ENCODE data around the gene MCM5.
"Not testable (repeated sequence)": the region's sequence is repeated elsewhere in the genome, so short reads cannot be mapped to it uniquely, and the experiment has no call there.

Gene MCM5

DNA sequence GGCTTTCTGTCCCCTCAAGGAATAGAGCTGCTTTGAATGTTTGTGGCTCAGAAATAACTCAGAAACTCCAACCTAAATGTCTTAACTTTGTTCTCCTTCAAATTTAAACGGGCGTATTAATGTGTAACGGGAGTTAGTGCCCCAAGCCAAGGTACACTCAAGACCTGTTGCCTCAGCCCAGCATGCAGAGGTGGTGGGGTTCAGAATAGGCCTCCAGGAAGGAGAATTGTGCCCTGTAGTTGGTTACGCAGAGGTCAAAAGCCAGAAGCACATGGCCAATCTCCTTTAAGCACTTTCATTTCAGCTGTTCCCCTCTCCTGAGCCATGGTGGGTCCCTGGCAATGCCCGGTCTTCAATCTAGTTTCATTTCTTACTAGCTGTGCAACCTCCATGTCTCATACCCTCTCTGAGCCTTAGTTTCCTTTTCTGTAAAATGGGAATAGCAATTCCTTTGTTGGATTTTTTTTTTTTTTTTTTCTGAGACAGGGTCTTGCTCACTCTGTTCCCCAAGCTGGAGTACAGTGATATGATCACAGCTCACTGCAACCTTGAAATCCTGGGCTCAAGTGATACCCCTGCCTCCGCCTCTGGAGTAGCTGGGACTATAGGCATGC lies 14.9 kb upstream of the MCM5 start:
- Mint-ChIP-seq H3K36me3 (no peaks in the 10 kb centered on the region), H3K27ac (no peak overlapping the region), H3K4me3 (no peak overlapping the region), H3K9me3 (no peaks in the 10 kb centered on the region), H3K27me3 (peaks cover 89% of the 10 kb centered on the region), H3K4me1 (peaks cover 12% of the 10 kb centered on the region)
- CTCF ChIA-PET = no interaction called here
- DNase-seq = no peak

DNA sequence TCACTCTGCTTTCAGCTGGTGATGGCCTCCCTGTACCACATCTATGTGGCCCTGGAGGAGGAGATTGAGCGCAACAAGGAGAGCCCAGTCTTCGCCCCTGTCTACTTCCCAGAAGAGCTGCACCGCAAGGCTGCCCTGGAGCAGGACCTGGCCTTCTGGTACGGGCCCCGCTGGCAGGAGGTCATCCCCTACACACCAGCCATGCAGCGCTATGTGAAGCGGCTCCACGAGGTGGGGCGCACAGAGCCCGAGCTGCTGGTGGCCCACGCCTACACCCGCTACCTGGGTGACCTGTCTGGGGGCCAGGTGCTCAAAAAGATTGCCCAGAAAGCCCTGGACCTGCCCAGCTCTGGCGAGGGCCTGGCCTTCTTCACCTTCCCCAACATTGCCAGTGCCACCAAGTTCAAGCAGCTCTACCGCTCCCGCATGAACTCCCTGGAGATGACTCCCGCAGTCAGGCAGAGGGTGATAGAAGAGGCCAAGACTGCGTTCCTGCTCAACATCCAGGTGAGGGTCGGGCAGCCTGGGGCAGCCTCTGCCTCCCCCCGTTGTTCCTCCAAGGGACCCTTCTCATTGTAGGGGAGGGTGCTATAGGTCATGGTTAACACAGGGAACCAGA lies 13.2 kb upstream of the MCM5 start:
- CTCF ChIA-PET = no interaction called here
- H3K4me3 Mint-ChIP-seq = no peak overlapping the region
- no peaks in the 10 kb centered on the region for H3K36me3 Mint-ChIP-seq
- peaks cover 73% of the 10 kb centered on the region for H3K27me3 Mint-ChIP-seq
- no peaks in the 10 kb centered on the region for H3K9me3 Mint-ChIP-seq
- no peak for DNase-seq
- no peak overlapping the region for H3K27ac Mint-ChIP-seq
- no peaks in the 10 kb centered on the region for H3K4me1 Mint-ChIP-seq

DNA sequence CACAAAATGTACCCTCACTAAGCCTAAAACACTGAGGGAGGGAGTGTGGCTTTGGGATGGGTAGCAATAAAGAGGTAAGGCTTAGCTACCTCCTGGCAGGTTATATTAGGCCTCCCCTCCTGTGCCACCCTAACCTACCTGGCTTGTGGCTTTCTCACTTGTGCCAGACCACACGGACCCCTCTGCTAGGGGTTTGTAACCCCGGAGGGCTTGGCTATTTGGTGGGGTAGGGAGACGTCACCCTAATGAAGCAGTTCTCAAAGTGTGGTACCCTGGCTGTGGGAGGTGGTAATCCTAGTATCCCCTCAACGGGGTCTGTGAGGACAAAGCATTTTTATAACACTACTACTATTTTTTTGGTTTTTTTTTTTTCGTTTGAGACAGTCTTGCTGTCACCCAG lies 9.0 kb upstream of the MCM5 start:
- H3K27ac Mint-ChIP-seq = no peak overlapping the region
- H3K9me3 Mint-ChIP-seq = no peaks in the 10 kb centered on the region
- DNase-seq = no peak
- no peak overlapping the region for H3K4me3 Mint-ChIP-seq
- H3K4me1 Mint-ChIP-seq = no peaks in the 10 kb centered on the region
- no peaks in the 10 kb centered on the region for H3K36me3 Mint-ChIP-seq
- peaks cover 48% of the 10 kb centered on the region for H3K27me3 Mint-ChIP-seq
- CTCF ChIA-PET = no interaction called here

DNA sequence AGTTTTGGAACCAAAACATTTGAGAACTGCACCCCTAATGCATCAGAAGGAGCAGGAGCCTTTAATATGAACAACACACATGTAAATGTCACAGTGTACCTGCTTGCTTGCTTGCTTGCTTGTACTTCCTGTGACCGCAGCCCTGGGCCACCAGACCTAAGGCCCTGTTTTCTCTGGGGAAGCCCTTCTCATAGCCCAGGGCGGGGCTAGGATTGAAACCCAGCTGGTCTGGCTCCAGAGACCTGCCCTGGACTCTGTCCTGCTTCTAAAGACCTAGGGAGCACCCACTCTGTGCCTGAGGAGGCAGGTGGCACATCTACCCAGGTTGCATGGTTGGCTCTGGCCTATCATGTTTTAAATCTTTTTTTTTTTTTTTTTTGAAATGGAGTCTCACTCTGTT lies 7.6 kb upstream of the MCM5 start:
- CTCF ChIA-PET = no interaction called here
- H3K27me3 Mint-ChIP-seq = peaks cover 37% of the 10 kb centered on the region
- no peaks in the 10 kb centered on the region for H3K4me1 Mint-ChIP-seq
- H3K4me3 Mint-ChIP-seq = no peak overlapping the region
- H3K9me3 Mint-ChIP-seq = no peaks in the 10 kb centered on the region
- H3K36me3 Mint-ChIP-seq = no peaks in the 10 kb centered on the region
- no peak overlapping the region for H3K27ac Mint-ChIP-seq
- no peak for DNase-seq

DNA sequence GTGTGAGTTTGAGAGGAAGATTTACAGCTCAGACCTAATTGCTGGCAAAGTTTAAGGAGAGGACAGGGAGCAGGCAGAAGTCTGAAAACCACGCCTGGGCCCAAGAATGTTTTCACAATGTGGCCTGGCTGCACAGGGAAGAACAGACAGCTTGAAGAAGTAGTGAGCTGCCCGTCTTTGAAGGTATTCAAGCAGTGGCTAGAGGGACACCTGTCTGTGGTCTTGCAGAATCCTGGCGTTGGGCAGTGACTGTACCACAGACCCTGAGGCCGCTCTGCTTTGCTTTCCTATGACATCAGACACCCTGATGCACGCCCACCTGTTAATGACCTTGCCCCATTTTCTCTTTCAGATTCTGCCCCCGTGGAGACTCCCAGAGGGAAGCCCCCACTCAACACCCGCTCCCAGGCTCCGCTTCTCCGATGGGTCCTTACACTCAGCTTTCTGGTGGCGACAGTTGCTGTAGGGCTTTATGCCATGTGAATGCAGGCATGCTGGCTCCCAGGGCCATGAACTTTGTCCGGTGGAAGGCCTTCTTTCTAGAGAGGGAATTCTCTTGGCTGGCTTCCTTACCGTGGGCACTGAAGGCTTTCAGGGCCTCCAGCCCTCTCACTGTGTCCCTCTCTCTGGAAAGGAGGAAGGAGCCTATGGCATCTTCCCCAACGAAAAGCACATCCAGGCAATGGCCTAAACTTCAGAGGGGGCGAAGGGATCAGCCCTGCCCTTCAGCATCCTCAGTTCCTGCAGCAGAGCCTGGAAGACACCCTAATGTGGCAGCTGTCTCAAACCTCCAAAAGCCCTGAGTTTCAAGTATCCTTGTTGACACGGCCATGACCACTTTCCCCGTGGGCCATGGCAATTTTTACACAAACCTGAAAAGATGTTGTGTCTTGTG lies 6.6 kb upstream of the MCM5 start:
- no peaks in the 10 kb centered on the region for H3K36me3 Mint-ChIP-seq
- H3K9me3 Mint-ChIP-seq = no peaks in the 10 kb centered on the region
- H3K27me3 Mint-ChIP-seq = peaks cover 30% of the 10 kb centered on the region
- H3K4me1 Mint-ChIP-seq = no peaks in the 10 kb centered on the region
- no peak overlapping the region for H3K27ac Mint-ChIP-seq
- CTCF ChIA-PET = no interaction called here
- no peak for DNase-seq
- no peak overlapping the region for H3K4me3 Mint-ChIP-seq

DNA sequence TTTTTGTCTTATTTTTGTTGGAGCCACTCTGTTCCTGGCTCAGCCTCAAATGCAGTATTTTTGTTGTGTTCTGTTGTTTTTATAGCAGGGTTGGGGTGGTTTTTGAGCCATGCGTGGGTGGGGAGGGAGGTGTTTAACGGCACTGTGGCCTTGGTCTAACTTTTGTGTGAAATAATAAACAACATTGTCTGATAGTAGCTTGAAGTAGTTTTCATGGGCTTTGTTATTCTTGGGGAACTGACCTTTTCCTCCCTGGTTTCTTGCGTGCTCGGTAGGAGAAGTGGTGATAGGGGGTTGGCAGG lies 6.0 kb upstream of the MCM5 start:
- Mint-ChIP-seq H3K4me3 (no peak overlapping the region), H3K27me3 (peaks cover 25% of the 10 kb centered on the region), H3K36me3 (no peaks in the 10 kb centered on the region), H3K27ac (no peak overlapping the region), H3K9me3 (no peaks in the 10 kb centered on the region), H3K4me1 (peaks cover 4% of the 10 kb centered on the region)
- CTCF ChIA-PET = no interaction called here
- no peak for DNase-seq

DNA sequence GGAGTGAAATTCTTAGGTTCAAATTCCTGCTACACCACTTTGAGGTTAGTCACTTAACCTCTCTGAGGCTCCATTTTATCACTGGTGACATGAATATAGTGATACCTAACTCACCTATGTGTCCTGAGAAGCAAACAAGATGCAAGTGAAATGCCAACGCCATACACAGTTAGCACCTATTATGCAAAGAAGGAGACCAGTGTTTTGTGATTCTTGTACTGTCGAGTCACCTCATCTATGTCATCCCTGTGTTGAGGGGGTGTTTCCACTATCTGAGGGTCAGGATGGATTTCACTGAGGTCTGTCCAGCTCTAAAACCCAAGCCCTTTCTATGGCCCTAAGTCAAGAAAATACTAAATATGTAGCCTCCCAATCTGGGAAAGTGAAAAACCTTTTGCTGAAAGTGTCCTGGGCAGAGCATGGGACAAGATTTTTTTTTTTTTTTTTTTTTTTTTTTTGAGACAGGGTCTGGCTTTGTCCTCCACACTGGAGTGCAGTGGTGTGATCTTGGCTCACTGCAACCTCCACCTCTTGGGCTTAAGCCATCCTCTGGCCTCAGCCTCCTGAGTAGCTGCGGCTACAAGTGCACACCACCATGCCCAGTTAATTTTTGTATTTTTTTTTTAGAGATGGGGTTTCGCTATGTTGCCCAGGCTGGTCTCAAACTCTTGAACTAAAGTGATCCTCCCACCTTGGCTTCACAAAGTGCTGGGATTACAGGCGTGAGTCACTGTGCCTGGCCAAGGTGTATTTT lies 5.0 kb upstream of the MCM5 start:
- CTCF ChIA-PET = no interaction called here
- DNase-seq = no peak
- Mint-ChIP-seq H3K27ac (no peak overlapping the region), H3K4me1 (peaks cover 13% of the 10 kb centered on the region), H3K27me3 (peaks cover 15% of the 10 kb centered on the region), H3K4me3 (no peak overlapping the region), H3K36me3 (peaks cover 3% of the 10 kb centered on the region), H3K9me3 (no peaks in the 10 kb centered on the region)

DNA sequence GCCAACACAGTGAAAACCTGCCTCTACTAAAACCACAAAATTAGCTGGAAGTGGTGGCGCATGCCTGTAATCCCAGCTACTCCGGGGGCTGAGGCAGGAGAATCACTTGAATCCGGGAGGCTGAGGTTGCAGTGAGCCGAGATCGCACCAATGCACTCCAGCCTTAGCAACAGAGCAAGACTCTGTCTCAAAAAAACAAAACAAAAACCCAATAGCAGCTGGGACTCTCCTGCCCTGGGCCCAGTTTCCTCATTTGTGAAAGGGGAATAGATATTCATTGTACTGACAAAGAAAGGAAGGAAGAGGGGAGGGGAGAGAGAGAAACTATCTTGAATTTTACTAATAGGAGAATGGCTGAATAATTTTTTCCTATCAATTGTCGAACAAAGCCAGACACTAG lies 3.3 kb upstream of the MCM5 start:
- H3K27ac Mint-ChIP-seq, DNase-seq, H3K9me3 Mint-ChIP-seq, CTCF ChIA-PET, H3K4me3 Mint-ChIP-seq: not testable (repeated sequence)
- peaks cover 12% of the 10 kb centered on the region for H3K36me3 Mint-ChIP-seq
- H3K4me1 Mint-ChIP-seq = peaks cover 26% of the 10 kb centered on the region
- H3K27me3 Mint-ChIP-seq = peaks cover 14% of the 10 kb centered on the region

DNA sequence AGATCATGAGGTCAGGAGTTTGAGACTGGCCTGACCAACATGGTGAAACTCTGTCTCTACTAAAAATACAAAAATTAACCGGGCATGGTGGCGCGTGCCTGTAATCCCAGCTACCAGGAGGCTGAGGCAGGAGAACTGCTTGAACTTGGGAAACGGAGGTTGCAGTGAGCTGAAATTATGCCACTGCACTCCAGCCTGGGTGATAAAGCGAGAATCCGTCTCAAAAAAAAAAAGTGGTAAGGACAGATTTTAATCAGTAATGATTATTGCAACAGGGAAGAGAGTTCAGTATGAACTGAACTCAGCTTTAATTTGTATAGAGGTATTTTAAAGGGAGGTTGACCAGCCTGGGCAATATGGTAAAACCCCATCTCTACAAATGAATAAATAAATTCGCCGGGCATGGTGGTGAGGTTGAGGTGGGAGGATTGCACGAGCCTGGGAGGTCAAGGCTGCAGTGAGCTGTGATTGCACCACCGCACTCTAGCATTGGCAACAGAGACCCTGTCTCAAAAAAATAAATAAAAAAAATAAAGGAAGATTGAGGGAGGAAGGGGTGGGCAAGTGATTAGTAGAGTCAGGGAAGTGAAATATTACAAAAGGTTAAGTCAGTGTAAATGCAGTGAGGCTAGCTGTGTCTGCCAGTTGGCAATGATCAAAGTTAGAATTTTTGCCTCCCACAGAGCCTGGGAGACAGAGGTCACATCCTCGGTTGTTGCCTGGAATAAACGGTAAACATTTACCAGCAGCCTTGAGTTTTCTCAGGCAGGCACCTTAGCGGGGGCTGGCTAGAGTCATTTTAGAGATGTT lies 2.6 kb upstream of the MCM5 start:
- Mint-ChIP-seq H3K36me3 (peaks cover 16% of the 10 kb centered on the region), H3K27me3 (peaks cover 14% of the 10 kb centered on the region), H3K4me3 (peak overlapping the region; percentile 10), H3K9me3 (no peaks in the 10 kb centered on the region), H3K4me1 (peaks cover 33% of the 10 kb centered on the region), H3K27ac (no peak overlapping the region)
- no peak for DNase-seq
- CTCF ChIA-PET = no interaction called here

DNA sequence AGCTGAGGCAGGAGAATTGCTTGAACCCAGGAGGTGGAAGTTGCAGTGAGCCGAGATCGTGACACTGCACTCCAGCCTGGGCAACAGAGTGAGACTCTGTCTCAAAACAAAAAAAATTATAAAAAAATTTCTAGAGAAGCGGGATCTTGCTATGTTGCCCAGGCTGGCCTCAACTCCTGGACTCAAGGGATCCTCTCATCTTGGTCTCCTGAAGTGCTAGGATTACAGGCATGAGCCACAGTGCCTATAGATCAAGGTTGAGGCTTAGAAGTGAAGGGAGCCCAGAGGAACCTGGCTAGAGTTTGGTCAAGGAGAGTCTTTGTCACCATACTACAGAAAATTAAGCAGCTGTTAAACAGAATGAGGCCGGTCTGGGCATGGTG lies 1.4 kb upstream of the MCM5 start:
- DNase-seq = no peak
- CTCF ChIA-PET = no interaction called here
- H3K4me1 Mint-ChIP-seq = peaks cover 45% of the 10 kb centered on the region
- H3K9me3 Mint-ChIP-seq = no peaks in the 10 kb centered on the region
- peak overlapping the region; percentile 97 for H3K27ac Mint-ChIP-seq
- peaks cover 8% of the 10 kb centered on the region for H3K27me3 Mint-ChIP-seq
- peaks cover 21% of the 10 kb centered on the region for H3K36me3 Mint-ChIP-seq
- peak overlapping the region; percentile 99 for H3K4me3 Mint-ChIP-seq

DNA sequence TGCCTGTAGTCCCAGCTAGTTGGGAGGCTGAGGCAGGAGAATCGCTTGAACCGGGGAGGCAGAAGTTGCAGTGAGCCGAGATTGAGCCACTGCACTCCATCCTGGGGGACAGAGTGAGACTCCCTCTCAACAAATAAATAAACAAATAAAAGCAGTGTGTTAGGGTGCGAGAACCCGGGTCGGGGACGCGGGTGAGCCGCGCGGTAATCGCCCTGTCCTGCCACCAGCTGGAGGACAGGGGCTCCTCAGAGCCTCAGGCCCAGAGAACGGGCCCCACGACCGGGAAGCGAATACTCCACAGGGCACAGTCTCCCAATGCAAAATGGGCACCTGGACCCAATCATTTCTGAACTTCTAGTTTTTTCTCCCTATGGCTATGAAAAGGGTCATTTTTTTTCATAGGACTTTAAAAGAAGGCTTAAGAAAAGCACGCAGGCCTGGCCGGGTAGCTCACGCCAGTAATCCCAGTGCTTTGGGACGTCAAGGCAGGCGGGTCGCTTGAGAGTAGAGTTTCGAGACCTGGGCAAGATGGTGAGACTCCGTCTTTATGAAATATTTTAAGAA lies 744 bp upstream of the MCM5 start:
- Mint-ChIP-seq H3K27me3 (peaks cover 4% of the 10 kb centered on the region), H3K36me3 (peaks cover 25% of the 10 kb centered on the region), H3K4me3 (peak overlapping the region; percentile 99), H3K27ac (peak overlapping the region; percentile 97), H3K4me1 (peaks cover 51% of the 10 kb centered on the region), H3K9me3 (no peaks in the 10 kb centered on the region)
- CTCF ChIA-PET = no interaction called here
- no peak for DNase-seq

DNA sequence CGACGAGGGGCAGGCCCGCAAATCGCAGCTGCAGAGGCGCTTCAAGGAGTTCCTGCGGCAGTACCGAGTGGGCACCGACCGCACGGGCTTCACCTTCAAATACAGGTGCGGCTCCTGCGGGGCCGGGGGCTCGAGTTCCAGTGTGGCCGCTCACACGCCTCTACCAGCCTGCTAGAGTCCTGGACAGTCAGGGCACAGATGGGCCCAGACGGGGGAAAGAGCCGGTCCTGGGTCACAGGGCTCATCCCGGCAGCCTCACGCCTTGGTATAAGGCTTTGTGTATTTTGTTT lies 506 bp downstream of the MCM5 start:
- peak overlapping the region; percentile 97 for H3K27ac Mint-ChIP-seq
- no peaks in the 10 kb centered on the region for H3K27me3 Mint-ChIP-seq
- no peaks in the 10 kb centered on the region for H3K9me3 Mint-ChIP-seq
- CTCF ChIA-PET = no interaction called here
- peaks cover 30% of the 10 kb centered on the region for H3K36me3 Mint-ChIP-seq
- H3K4me1 Mint-ChIP-seq = peaks cover 56% of the 10 kb centered on the region
- DNase-seq = peak; percentile 56
- peak overlapping the region; percentile 99 for H3K4me3 Mint-ChIP-seq

DNA sequence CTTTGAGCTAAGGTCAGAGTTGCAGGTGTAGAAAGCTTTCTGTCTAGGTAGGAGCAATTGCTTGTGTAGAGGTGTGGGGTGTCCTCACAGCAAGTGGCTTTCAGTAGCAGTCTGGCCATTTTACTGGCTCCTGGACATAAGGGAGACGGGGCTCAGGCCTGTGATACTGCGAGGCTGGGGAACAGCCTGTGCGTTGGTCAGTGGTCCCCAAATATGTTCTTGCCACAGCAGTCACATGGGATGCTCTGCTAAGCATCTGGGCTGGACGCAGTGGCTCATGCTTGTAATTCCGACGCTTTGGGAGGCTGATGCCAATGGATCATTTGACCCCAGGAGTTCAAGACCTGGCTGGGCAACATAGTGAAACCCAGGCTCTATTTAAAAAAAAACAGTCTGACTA lies 1.9 kb downstream of the MCM5 start:
- peaks cover 61% of the 10 kb centered on the region for H3K4me1 Mint-ChIP-seq
- no peaks in the 10 kb centered on the region for H3K9me3 Mint-ChIP-seq
- H3K27me3 Mint-ChIP-seq = no peaks in the 10 kb centered on the region
- H3K36me3 Mint-ChIP-seq = peaks cover 38% of the 10 kb centered on the region
- H3K4me3 Mint-ChIP-seq = peak overlapping the region; percentile 99
- CTCF ChIA-PET = no interaction called here
- peak overlapping the region; percentile 29 for H3K27ac Mint-ChIP-seq
- DNase-seq = no peak

DNA sequence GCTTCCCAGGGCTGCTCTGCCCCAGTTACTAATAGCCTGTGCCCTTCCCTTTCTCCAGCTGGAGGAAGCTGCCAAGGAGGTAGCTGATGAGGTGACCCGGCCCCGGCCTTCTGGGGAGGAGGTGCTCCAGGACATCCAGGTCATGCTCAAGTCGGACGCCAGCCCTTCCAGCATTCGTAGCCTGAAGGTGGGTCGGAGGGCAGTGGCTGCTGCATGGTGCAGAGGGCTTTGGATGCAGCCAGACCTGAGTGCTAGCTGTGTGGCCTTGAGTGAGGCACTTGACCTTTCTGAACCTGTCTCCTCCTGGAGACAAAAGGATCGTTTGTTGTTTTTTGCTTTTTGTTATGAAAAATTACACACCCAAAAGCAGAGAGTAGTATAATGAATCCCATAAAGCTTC lies 3.4 kb downstream of the MCM5 start:
- Mint-ChIP-seq H3K4me1 (peaks cover 65% of the 10 kb centered on the region), H3K36me3 (peaks cover 52% of the 10 kb centered on the region), H3K4me3 (no peak overlapping the region), H3K27me3 (no peaks in the 10 kb centered on the region), H3K9me3 (no peaks in the 10 kb centered on the region), H3K27ac (peak overlapping the region; percentile 33)
- CTCF ChIA-PET = interaction anchor here (0.9 to 1.4 kb wide), 2 partner anchors 27 kb away, joined by 3 to 4 read pairs; no protein-coding TSS in a partner anchor
- no peak for DNase-seq

Measured in activated naive CD4-positive, alpha-beta T cell treated with anti-CD3 and anti-CD28 coated beads, Interleukin-2, amount 10 ng/mL, durations not matched to agents 7 days and 5 days (primary cell).